ENCODE measurements around the gene DENND2D.

DNA sequence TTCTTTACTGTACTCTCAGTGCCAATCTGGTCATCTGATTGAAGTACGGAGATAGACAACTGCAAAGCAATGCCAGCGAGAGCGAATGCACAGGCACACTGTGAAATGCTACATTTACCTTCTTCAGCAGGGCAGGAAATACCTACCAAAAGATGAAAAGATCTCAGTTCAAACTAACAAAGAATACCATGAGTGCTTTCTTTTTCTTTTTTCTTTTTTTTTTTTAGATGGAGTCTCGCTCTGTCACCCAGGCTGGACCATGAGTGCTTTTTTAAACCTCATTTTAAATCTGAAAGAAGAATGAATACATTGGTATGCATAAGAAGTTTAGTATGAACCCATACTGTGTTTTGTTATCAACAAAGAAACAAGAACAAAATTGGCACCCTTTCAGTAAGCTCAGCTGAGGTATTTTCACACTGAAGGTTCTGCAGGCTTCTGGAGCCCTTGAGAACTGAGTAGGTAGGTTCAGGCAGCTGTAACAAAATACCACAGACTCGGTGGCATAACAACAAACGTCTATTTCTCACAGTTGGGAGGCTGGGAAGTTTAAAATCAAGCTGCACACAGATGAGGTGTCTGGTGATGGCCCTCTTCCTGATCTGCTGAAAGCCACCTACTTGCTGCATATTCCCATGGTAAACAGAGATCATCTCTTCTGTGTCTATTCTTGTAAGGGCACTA is 25.4 kb upstream of the DENND2D start:
- no peak for TF ChIP-seq EZH2 (IDR thresholded peaks at IDR 0.05; ENCODE audit: borderline replicate concordance, insufficient read depth, low read length, poor library complexity, severe bottlenecking)
- no peak for TF ChIP-seq CTCF (IDR thresholded peaks at IDR 0.05; ENCODE audit: poor library complexity, severe bottlenecking)
- no peak for TF ChIP-seq SMC3 (conservative IDR thresholded peaks at IDR 0.05; ENCODE audit: poor library complexity)
- TF ChIP-seq POLR2AphosphoS5 (IDR thresholded peaks at IDR 0.05) = no peak
- no peak for TF ChIP-seq EP300 (conservative IDR thresholded peaks at IDR 0.05; ENCODE audit: poor library complexity, severe bottlenecking)
- no peak for TF ChIP-seq TAF1 (IDR thresholded peaks at IDR 0.05; ENCODE audit: low read depth)
- TF ChIP-seq, protein P1, sequence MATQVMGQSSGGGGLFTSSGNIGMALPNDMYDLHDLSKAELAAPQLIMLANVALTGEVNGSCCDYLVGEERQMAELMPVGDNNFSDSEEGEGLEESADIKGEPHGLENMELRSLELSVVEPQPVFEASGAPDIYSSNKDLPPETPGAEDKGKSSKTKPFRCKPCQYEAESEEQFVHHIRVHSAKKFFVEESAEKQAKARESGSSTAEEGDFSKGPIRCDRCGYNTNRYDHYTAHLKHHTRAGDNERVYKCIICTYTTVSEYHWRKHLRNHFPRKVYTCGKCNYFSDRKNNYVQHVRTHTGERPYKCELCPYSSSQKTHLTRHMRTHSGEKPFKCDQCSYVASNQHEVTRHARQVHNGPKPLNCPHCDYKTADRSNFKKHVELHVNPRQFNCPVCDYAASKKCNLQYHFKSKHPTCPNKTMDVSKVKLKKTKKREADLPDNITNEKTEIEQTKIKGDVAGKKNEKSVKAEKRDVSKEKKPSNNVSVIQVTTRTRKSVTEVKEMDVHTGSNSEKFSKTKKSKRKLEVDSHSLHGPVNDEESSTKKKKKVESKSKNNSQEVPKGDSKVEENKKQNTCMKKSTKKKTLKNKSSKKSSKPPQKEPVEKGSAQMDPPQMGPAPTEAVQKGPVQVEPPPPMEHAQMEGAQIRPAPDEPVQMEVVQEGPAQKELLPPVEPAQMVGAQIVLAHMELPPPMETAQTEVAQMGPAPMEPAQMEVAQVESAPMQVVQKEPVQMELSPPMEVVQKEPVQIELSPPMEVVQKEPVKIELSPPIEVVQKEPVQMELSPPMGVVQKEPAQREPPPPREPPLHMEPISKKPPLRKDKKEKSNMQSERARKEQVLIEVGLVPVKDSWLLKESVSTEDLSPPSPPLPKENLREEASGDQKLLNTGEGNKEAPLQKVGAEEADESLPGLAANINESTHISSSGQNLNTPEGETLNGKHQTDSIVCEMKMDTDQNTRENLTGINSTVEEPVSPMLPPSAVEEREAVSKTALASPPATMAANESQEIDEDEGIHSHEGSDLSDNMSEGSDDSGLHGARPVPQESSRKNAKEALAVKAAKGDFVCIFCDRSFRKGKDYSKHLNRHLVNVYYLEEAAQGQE (IDR thresholded peaks at IDR 0.05; ENCODE audit: borderline replicate concordance) = no peak
- TF ChIP-seq RAD21 (conservative IDR thresholded peaks at IDR 0.05) = no peak
- TF ChIP-seq MXI1 (conservative IDR thresholded peaks at IDR 0.05; ENCODE audit: poor library complexity, severe bottlenecking) = no peak

Measured in neural cell (in vitro differentiated cells).